ENCODE data around the gene TMEM109. TPM values are rescaled to one million over a fixed set of nuclear protein-coding genes. Genes with fewer than 3 reads are reported as not detected.

TMEM109 gene
- total and polyA plus RNA-seq, 2 experiments from 2014 or later: 17.4 to 17.7 TPM

- TF ChIP-seq JUNB (IDR thresholded peaks at IDR 0.05; ENCODE audit: unreplicated experiment): no peak
Observed at GRCh38 chr11:60930394-60930793, 16.4 kb downstream of the TMEM109 start (continued).

- no peak overlapping the region for H2AFZ ChIP-seq
- Mint-ChIP-seq H3K27ac (no peak overlapping the region), H3K9me3 (no peaks in the 10 kb centered on the region), H3K4me1 (0 out of 3 replicates have a peak, but pooled peaks cover 8% of the 10 kb centered on the region), H3K4me3 (no peak overlapping the region), H3K27me3 (ENCODE audit: insufficient read depth, low read depth, poor library complexity) (peaks cover 2% of the 10 kb centered on the region), H3K36me3 (ENCODE audit: low read depth) (peaks cover 51% of the 10 kb centered on the region)
- H3K4me3 ChIP-seq: no peak overlapping the region
- 0 out of 2 replicates have a peak, but pooled peaks cover 6% of the 10 kb centered on the region for H3K36me3 ChIP-seq (ENCODE audit: insufficient read depth)
- H3K9me2 ChIP-seq (ENCODE audit: insufficient read depth): no peaks in the 10 kb centered on the region
- H3K4me1 ChIP-seq (ENCODE audit: insufficient read depth): no peaks in the 10 kb centered on the region
- H3F3A ChIP-seq (replicated peaks; ENCODE audit: low read depth): no peaks in the 10 kb centered on the region
- H4K20me1 ChIP-seq (replicated peaks; ENCODE audit: insufficient read depth): peaks cover 4% of the 10 kb centered on the region; the same call in 1 of the 2 replicates
- no peak overlapping the region for H3K27ac ChIP-seq (ENCODE audit: low read depth)
- H3K79me2 ChIP-seq (replicated peaks; ENCODE audit: insufficient read depth): no peaks in the 10 kb centered on the region
- no peak overlapping the region for H3K4me2 ChIP-seq
- H3K27me3 ChIP-seq (ENCODE audit: insufficient read depth): no peaks in the 10 kb centered on the region
- TF ChIP-seq ZNF114 (CRISPR knock-in tag; IDR thresholded peaks at IDR 0.05): no peak
- no peak for TF ChIP-seq EZH2 (IDR thresholded peaks at IDR 0.05; ENCODE audit: low read depth, unreplicated experiment)
- no peak for TF ChIP-seq NANOG (IDR thresholded peaks at IDR 0.05; ENCODE audit: borderline replicate concordance)
- TF ChIP-seq ZNF331 (CRISPR knock-in tag; IDR thresholded peaks at IDR 0.05; ENCODE audit: low read depth): no peak
- TF ChIP-seq ETS1 (IDR thresholded peaks at IDR 0.05): no peak
- no peak for ATAC-seq
- no peak for DNase-seq (ENCODE audit: low spot score)
Observed at GRCh38 chr11:60931917-60932316, 18.0 kb downstream of the TMEM109 start.

GRCh38 chr11:60932605-60933356 lies 18.8 kb downstream of the TMEM109 start:
- Histone ChIP-seq H3K4me3 (no peak overlapping the region), H3K4me1 (ENCODE audit: insufficient read depth) (no peaks in the 10 kb centered on the region), H2AFZ (no peak overlapping the region), H3K27ac (ENCODE audit: low read depth) (no peak overlapping the region), H4K20me1 (replicated peaks; ENCODE audit: insufficient read depth) (peaks cover 4% of the 10 kb centered on the region; the same call in 1 of the 2 replicates), H3K79me2 (replicated peaks; ENCODE audit: insufficient read depth) (no peaks in the 10 kb centered on the region), H3K36me3 (ENCODE audit: insufficient read depth) (0 out of 2 replicates have a peak, but pooled peaks cover 6% of the 10 kb centered on the region), H3K27me3 (ENCODE audit: insufficient read depth) (no peaks in the 10 kb centered on the region), H3K9me2 (ENCODE audit: insufficient read depth) (no peaks in the 10 kb centered on the region), H3K4me2 (no peak overlapping the region), H3F3A (replicated peaks; ENCODE audit: low read depth) (no peaks in the 10 kb centered on the region)
- Mint-ChIP-seq H3K27ac (no peak overlapping the region), H3K9me3 (no peaks in the 10 kb centered on the region), H3K27me3 (ENCODE audit: insufficient read depth, low read depth, poor library complexity) (peaks cover 2% of the 10 kb centered on the region), H3K4me1 (0 out of 3 replicates have a peak, but pooled peaks cover 8% of the 10 kb centered on the region), H3K4me3 (no peak overlapping the region), H3K36me3 (ENCODE audit: low read depth) (peaks cover 48% of the 10 kb centered on the region)
- peak; percentile 38 for ATAC-seq
- no peak for DNase-seq (ENCODE audit: low spot score)
- no peak for TF ChIP-seq ZNF114 (CRISPR knock-in tag; IDR thresholded peaks at IDR 0.05)
- no peak for TF ChIP-seq ETS1 (IDR thresholded peaks at IDR 0.05)
- TF ChIP-seq NANOG (IDR thresholded peaks at IDR 0.05; ENCODE audit: borderline replicate concordance): no peak
- no peak for TF ChIP-seq EZH2phosphoT487 (IDR thresholded peaks at IDR 0.05; ENCODE audit: unreplicated experiment)
- TF ChIP-seq EZH2 (IDR thresholded peaks at IDR 0.05; ENCODE audit: low read depth, unreplicated experiment): no peak
- no peak for TF ChIP-seq CREB1 (CRISPR knock-in tag; IDR thresholded peaks at IDR 0.05; ENCODE audit: low read depth)
- TF ChIP-seq ZNF331 (CRISPR knock-in tag; IDR thresholded peaks at IDR 0.05; ENCODE audit: low read depth): no peak
- TF ChIP-seq STAT1 (IDR thresholded peaks at IDR 0.05; ENCODE audit: unreplicated experiment): no peak
- no peak for TF ChIP-seq ZNF462 (CRISPR knock-in tag; IDR thresholded peaks at IDR 0.05)

All from GM23338 (cell line).